Adrenal gland (tissue), 5 donors: Measurements from ENCODE around the gene CFAP410.

Source experiments
- CTCF ChIP-seq, 6 experiments: fragments of 450-650 bp in 4 of 6; fragments of 200-600 bp in 2 of 6; sonication (generic) in 1 of 6; IDR thresholded peaks; 1 replicate in 5 of 6; 2 replicates in 1 of 6; pipeline versions ENCODE4 v1.5.1 to v1.8.0; 2016 to 2021; ENCODE audit warnings: antibody characterized with exemption in 6 of 6, mild to moderate bottlenecking in 2 of 6, moderate library complexity in 1 of 6
- POLR2A ChIP-seq, 2 donors: fragments of 450-650 bp; IDR thresholded peaks; one replicate each; pipeline ENCODE4 v1.6.1; 2017; ENCODE audit warnings: antibody characterized with exemption in 2 of 2, mild to moderate bottlenecking in 2 of 2, moderate library complexity in 1 of 2
- donor health status: DM: no; HTN: no; CAD: no.

GRCh38 chr21:44294391-44295162 is 44.6 kb downstream of the CFAP410 start:
- TF ChIP-seq CTCF (IDR thresholded peaks at IDR 0.05): no peak
- no peak for TF ChIP-seq POLR2A (IDR thresholded peaks at IDR 0.05)
